GM10847 (cell line): ENCODE results near the gene CTBP1.

ENCODE experiments used
- POLR2A ChIP-seq: IDR thresholded peaks from 2 replicates; pipeline ENCODE4 v1.6.1; 2011; ENCODE audit not compliant: insufficient read length; ENCODE audit errors: extremely low read depth

The CTBP1 gene

GRCh38 chr4:1246901-1247863 lies 1.7 kb downstream of the CTBP1 start:
- no peak for TF ChIP-seq POLR2A

- no peak for TF ChIP-seq POLR2A
Observed at GRCh38 chr4:1246111-1246881, 2.6 kb downstream of the CTBP1 start.

GRCh38 chr4:1245481-1246051 lies 3.4 kb downstream of the CTBP1 start:
- no peak for TF ChIP-seq POLR2A

- TF ChIP-seq POLR2A, result no peak
Observed at GRCh38 chr4:1244978-1245471, 3.9 kb downstream of the CTBP1 start.

- no peak for TF ChIP-seq POLR2A
Observed at GRCh38 chr4:1244081-1244977, 4.6 kb downstream of the CTBP1 start.

- no peak for TF ChIP-seq POLR2A
Observed at GRCh38 chr4:1243451-1244080, 5.4 kb downstream of the CTBP1 start.

GRCh38 chr4:1242506-1243450 lies 6.2 kb downstream of the CTBP1 start:
- TF ChIP-seq POLR2A, result no peak

GRCh38 chr4:1241936-1242505 lies 6.9 kb downstream of the CTBP1 start:
- TF ChIP-seq POLR2A, result no peak

GRCh38 chr4:1241466-1241935 lies 7.4 kb downstream of the CTBP1 start:
- no peak for TF ChIP-seq POLR2A

- TF ChIP-seq POLR2A, result no peak
Observed at GRCh38 chr4:1240721-1241465, 8.0 kb downstream of the CTBP1 start.

- TF ChIP-seq POLR2A, result no peak
Observed at GRCh38 chr4:1239950-1240307, 9.0 kb downstream of the CTBP1 start.
